A673 (cell line): ENCODE results near the gene ZNF385B. TPM values are rescaled to one million over a fixed set of nuclear protein-coding genes. Genes with fewer than 3 reads are reported as not detected.

Experiments
- BruUV-seq: library from RNA; stranded (reverse); fragments of 400-500 nt; replicated peaks from 2 replicates; lab custom pipeline; 2021; lab: Mats Ljungman, UMichigan
- CTCF ChIA-PET: fragments of 300-600 bp; sonication (Branson Sonifier 250); formaldehyde crosslinking; loops from one replicate; lab custom pipeline; 2022; ENCODE audit warnings: antibody characterized with exemption; lab: Charles Lee
- POLR2A ChIA-PET: fragments of 300-600 bp; sonication (Branson Sonifier 250); formaldehyde crosslinking; loops from one replicate; lab custom pipeline; 2022; ENCODE audit warnings: antibody characterized with exemption; ENCODE audit not compliant: low non-redundant PET; lab: Charles Lee
- DNase-seq: peaks from one replicate; pipeline ENCODE4 v3.0.0-alpha.2; 2015; ENCODE audit warnings: low spot score
- H3K27ac ChIP-seq: fragments of 200-600 bp; sonication (generic); 2 replicates; pipeline ENCODE4 v1.5.1; 2016; ENCODE audit warnings: mixed run types, low read depth, mild to moderate bottlenecking, mixed read lengths, antibody characterized with exemption, low read length; ENCODE audit not compliant: poor library complexity, severe bottlenecking
- H3K27me3 ChIP-seq: fragments of 200-600 bp; sonication (generic); replicated peaks from 2 replicates; pipeline ENCODE4 v1.6.1; 2017; ENCODE audit warnings: mixed run types, low read depth, mild to moderate bottlenecking, mixed read lengths, antibody characterized with exemption, low read length; ENCODE audit not compliant: insufficient read depth, poor library complexity
- H3K36me3 ChIP-seq: fragments of 200-600 bp; sonication (generic); 2 replicates; pipeline ENCODE4 v1.6.1; 2016; ENCODE audit warnings: mixed run types, mild to moderate bottlenecking, mixed read lengths, antibody characterized with exemption, low read length; ENCODE audit not compliant: insufficient read depth, poor library complexity, severe bottlenecking
- H3K4me1 ChIP-seq: fragments of 200-600 bp; sonication (generic); 2 replicates; pipeline ENCODE4 v1.6.1; 2017; ENCODE audit warnings: mixed run types, mild to moderate bottlenecking, mixed read lengths, antibody characterized with exemption, low read length; ENCODE audit not compliant: insufficient read depth, poor library complexity, severe bottlenecking
- H3K4me3 ChIP-seq: fragments of 200-600 bp; sonication (generic); 2 replicates; pipeline ENCODE4 v1.5.1; 2016; ENCODE audit warnings: low read depth, mixed run types, mild to moderate bottlenecking, mixed read lengths, low read length; ENCODE audit not compliant: poor library complexity, severe bottlenecking
- H3K9me3 ChIP-seq: fragments of 200-600 bp; sonication (generic); 2 replicates; pipeline ENCODE4 v1.6.1; 2016; ENCODE audit warnings: mixed run types, low read depth, mild to moderate bottlenecking, mixed read lengths, antibody characterized with exemption, low read length; ENCODE audit not compliant: poor library complexity, severe bottlenecking
- EZH2 ChIP-seq: fragments of 200-600 bp; sonication (generic); IDR thresholded peaks from 2 replicates; pipeline ENCODE4 v1.6.1; 2017; ENCODE audit warnings: borderline replicate concordance, low read depth, mild to moderate bottlenecking, mixed read lengths, antibody characterized with exemption, low read length; ENCODE audit not compliant: poor library complexity, severe bottlenecking
- intact Hi-C: fragments of 100-400 bp; cut with micrococcal nuclease; formaldehyde crosslinking; loops from one replicate; pipeline ENCODE4 v1.10.0; 2022; ENCODE audit not compliant: unreplicated experiment
- total RNA-seq: library from RNA; stranded (reverse); gene quantifications from 2 replicates; pipeline ENCODE4 v1.2.3, GENCODE V29; 2021
- TF ChIP-seq, protein P1 (sequence below): fragments of 300-800, 200-600 bp; sonication (generic); conservative IDR thresholded peaks from 2 replicates; pipeline ENCODE4 v1.5.1; 2017; ENCODE audit warnings: low read depth, mild to moderate bottlenecking, antibody characterized with exemption, low read length, moderate library complexity, mixed read lengths

The ZNF385B gene
- total RNA-seq, 1 experiment from 2014 or later, result not detected

DNA sequence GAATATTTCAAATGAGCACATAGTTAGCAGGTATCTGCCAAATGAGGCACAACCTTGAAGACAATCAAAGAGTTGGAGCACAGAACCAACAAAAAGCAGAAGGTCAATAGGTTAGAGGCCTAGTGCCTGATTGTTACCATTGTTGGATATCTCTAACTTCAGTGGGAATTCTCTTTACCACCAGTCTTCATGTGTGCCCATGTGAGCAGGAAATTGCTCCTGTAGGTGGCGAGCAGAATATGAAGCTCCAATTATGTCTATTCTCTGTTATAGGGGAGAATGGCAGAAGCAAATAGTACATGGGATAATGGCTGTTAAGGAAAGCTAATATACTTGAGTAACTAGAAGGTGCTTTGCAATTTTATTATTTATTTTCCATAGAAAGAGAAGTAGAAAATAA lies 14.9 kb upstream of the ZNF385B start:
- BruUV-seq, result no TSS peak
- H3K27me3 ChIP-seq, result peaks cover 7% of the 10 kb centered on the region
- H3K4me3 ChIP-seq, result no peak overlapping the region
- no peaks in the 10 kb centered on the region for H3K36me3 ChIP-seq
- no peak for TF ChIP-seq EZH2
- TF ChIP-seq, protein P1, sequence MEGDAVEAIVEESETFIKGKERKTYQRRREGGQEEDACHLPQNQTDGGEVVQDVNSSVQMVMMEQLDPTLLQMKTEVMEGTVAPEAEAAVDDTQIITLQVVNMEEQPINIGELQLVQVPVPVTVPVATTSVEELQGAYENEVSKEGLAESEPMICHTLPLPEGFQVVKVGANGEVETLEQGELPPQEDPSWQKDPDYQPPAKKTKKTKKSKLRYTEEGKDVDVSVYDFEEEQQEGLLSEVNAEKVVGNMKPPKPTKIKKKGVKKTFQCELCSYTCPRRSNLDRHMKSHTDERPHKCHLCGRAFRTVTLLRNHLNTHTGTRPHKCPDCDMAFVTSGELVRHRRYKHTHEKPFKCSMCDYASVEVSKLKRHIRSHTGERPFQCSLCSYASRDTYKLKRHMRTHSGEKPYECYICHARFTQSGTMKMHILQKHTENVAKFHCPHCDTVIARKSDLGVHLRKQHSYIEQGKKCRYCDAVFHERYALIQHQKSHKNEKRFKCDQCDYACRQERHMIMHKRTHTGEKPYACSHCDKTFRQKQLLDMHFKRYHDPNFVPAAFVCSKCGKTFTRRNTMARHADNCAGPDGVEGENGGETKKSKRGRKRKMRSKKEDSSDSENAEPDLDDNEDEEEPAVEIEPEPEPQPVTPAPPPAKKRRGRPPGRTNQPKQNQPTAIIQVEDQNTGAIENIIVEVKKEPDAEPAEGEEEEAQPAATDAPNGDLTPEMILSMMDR, result peak; percentile 34
- DNase-seq, result no peak
- no peaks in the 10 kb centered on the region for H3K9me3 ChIP-seq
- H3K27ac ChIP-seq, result no peak overlapping the region
- CTCF ChIA-PET, result interaction anchor here (0.6 kb wide), 1 partner anchor 15 kb away, joined by 3 read pairs; no protein-coding TSS in a partner anchor
- intact Hi-C loops, result no loop called here
- H3K4me1 ChIP-seq, result no peaks in the 10 kb centered on the region
- POLR2A ChIA-PET, result no interaction called here

DNA sequence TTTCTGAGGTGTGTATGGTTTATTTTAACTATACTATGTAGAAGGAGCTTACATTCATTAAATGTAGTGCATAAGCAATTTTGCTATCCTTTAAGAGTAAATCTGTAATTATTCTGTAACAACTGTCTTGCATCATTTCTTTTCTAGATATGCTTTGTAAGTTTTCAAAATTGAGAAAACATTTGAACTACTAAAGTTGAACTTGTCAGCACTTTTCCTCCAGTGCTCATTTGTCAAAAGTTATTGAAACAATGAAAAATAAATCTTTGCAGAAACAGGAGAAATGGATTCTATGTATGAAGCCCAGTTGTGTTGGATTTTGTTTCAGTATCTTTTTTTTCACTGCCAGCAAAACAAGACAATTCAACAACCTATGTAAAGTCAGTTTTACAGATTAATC lies 14.5 kb upstream of the ZNF385B start:
- intact Hi-C loops, result no loop called here
- Histone ChIP-seq H3K27me3 (peaks cover 7% of the 10 kb centered on the region), H3K27ac (no peak overlapping the region), H3K9me3 (no peaks in the 10 kb centered on the region), H3K36me3 (no peaks in the 10 kb centered on the region), H3K4me3 (no peak overlapping the region), H3K4me1 (no peaks in the 10 kb centered on the region)
- ChIA-PET CTCF (no interaction called here), POLR2A (no interaction called here)
- BruUV-seq, result no TSS peak
- DNase-seq, result no peak
- TF ChIP-seq, protein P1, result no peak
- no peak for TF ChIP-seq EZH2

DNA sequence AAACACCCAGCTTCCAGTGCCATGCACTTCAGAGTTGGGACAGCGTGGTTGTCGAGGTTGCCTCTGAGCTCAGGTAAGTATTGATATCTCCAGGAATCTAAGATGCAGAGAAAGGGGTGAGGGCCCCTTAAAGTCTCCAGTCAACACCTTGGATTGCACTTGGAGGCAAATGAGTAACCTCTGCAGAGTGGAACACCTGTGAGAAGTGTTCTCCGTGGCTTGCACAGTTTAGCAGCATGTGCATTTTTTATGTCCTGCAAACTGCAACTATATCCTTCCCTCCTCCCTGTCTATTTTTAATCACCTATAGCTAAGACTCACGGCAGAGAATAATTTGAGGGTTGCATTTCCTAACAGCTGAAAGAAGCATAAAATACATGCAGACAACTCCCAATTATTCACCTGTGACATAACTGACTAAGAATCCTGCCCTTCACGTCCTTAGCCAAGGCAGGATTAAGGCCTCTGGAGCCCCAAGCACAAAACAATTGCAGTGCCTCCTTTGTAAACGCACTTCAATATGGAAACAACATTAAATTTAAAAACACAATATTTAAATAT lies 1.6 kb upstream of the ZNF385B start:
- no peak for TF ChIP-seq EZH2
- TF ChIP-seq, protein P1, result no peak
- no peak overlapping the region for H3K4me3 ChIP-seq
- no TSS peak for BruUV-seq
- no peaks in the 10 kb centered on the region for H3K36me3 ChIP-seq
- no peak overlapping the region for H3K27ac ChIP-seq
- POLR2A ChIA-PET, result no interaction called here
- no peak for DNase-seq
- H3K9me3 ChIP-seq, result no peaks in the 10 kb centered on the region
- peaks cover 90% of the 10 kb centered on the region for H3K27me3 ChIP-seq
- intact Hi-C loops, result no loop called here
- peaks cover 6% of the 10 kb centered on the region for H3K4me1 ChIP-seq
- CTCF ChIA-PET, result no interaction called here
